OCI-LY1 (cell line): ENCODE data around the gene CD101.
"Not testable (repeated sequence)": the region's sequence is repeated elsewhere in the genome, so short reads cannot be mapped to it uniquely, and the experiment has no call there.

ENCODE experiments used
- H2AFZ ChIP-seq: fragments of 200-600 bp; sonication (generic), shearing (Covaris generic); 2 replicates; pipeline ENCODE4 v1.6.0; 2014; ENCODE audit warnings: antibody characterized with exemption, mild to moderate bottlenecking, low read length
- H3F3A ChIP-seq: fragments of 200-600 bp; sonication (generic), shearing (Covaris generic); 2 replicates; pipeline ENCODE4 v1.6.0; 2014; ENCODE audit warnings: mild to moderate bottlenecking, antibody characterized with exemption, low read length, moderate library complexity; ENCODE audit not compliant: insufficient read depth
- H3K27ac ChIP-seq: fragments of 200-600 bp; sonication (generic); 2 replicates; pipeline ENCODE4 v1.5.1; 2014; ENCODE audit warnings: low read length, mixed run types, mild to moderate bottlenecking, low read depth; ENCODE audit not compliant: poor library complexity, severe bottlenecking
- H3K27me3 ChIP-seq: fragments of 200-600 bp; sonication (generic); 2 replicates; pipeline ENCODE4 v1.6.0; 2014; ENCODE audit warnings: antibody characterized with exemption, mild to moderate bottlenecking, low read length, moderate library complexity; ENCODE audit not compliant: insufficient read depth
- H3K36me3 ChIP-seq: fragments of 200-600 bp; sonication (generic); 2 replicates; pipeline ENCODE4 v1.6.1; 2014; ENCODE audit warnings: mild to moderate bottlenecking, antibody characterized with exemption, low read length, moderate library complexity, mixed read lengths; ENCODE audit not compliant: insufficient read depth
- H3K4me1 ChIP-seq: fragments of 200-600 bp; sonication (generic); 2 replicates; pipeline ENCODE4 v1.5.1; 2014; ENCODE audit warnings: mild to moderate bottlenecking, low read length, moderate library complexity; ENCODE audit not compliant: insufficient read depth, severe bottlenecking
- H3K4me2 ChIP-seq: fragments of 200-600 bp; sonication (generic), shearing (Covaris generic); 2 replicates; pipeline ENCODE4 v1.6.1; 2014; ENCODE audit warnings: low read length
- H3K4me3 ChIP-seq: fragments of 200-600 bp; sonication (generic); 2 replicates; pipeline ENCODE4 v1.5.1; 2014; ENCODE audit warnings: low read length, low read depth, mild to moderate bottlenecking, mixed read lengths; ENCODE audit not compliant: poor library complexity, severe bottlenecking
- H3K79me2 ChIP-seq: fragments of 200-600 bp; shearing (Covaris generic); 2 replicates; pipeline ENCODE4 v1.6.1; 2016; ENCODE audit warnings: mixed run types, low read length, mixed read lengths; ENCODE audit not compliant: insufficient read depth
- H3K9ac ChIP-seq: fragments of 200-600 bp; sonication (generic), shearing (Covaris generic); 2 replicates; pipeline ENCODE4 v1.6.1; 2014; ENCODE audit warnings: mild to moderate bottlenecking, low read length, mixed read lengths
- H3K9me2 ChIP-seq: fragments of 200-600 bp; sonication (generic), shearing (Covaris generic); 2 replicates; pipeline ENCODE4 v1.6.1; 2014; ENCODE audit warnings: low read depth, mild to moderate bottlenecking, low read length, mixed read lengths
- H3K9me3 ChIP-seq: fragments of 200-600 bp; shearing (Covaris generic); 2 replicates; pipeline ENCODE4 v1.6.1; 2014; ENCODE audit warnings: low read length, mixed read lengths
- H4K20me1 ChIP-seq: fragments of 200-600 bp; sonication (generic), shearing (Covaris generic); 2 replicates; pipeline ENCODE4 v1.6.0; 2016; ENCODE audit warnings: mild to moderate bottlenecking, low read length; ENCODE audit not compliant: insufficient read depth
- CTCF ChIP-seq: fragments of 200-600 bp; sonication (generic), shearing (Covaris generic); IDR thresholded peaks from 2 replicates; pipeline ENCODE4 v1.5.1; 2017; ENCODE audit warnings: mild to moderate bottlenecking, antibody characterized with exemption, low read length, moderate library complexity, mixed read lengths
- EZH2 ChIP-seq: fragments of 200-600 bp; sonication (generic), shearing (Covaris generic); IDR thresholded peaks from 2 replicates; pipeline ENCODE4 v1.8.0; 2017; ENCODE audit warnings: borderline replicate concordance, mixed run types, mild to moderate bottlenecking, antibody characterized with exemption, low read length, moderate library complexity, mixed read lengths

CD101 gene

DNA sequence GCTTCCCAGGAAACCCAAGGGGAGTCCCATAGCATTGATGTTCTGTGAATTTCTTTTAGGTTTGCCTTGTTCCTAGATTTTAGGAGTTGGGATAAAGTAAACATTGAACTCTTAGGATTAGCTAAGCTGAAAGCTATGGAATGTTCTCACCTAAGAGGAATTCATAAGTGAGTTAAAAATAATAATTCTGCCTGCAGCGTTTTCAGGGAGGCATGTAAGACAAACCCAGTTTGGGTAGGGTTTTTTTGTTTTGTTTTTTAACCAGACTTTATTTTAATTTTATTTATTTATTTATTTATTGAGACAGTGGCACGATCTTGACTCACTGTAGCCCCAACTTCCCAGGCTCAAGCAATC, 28.9 kb upstream of the CD101 start:
- Histone ChIP-seq H3K9me3 (no peaks in the 10 kb centered on the region), H3K4me1 (no peaks in the 10 kb centered on the region)

GRCh38 chr1:116980309-116980708, 21.3 kb upstream of the CD101 start:
- not testable (repeated sequence) for H4K20me1 ChIP-seq, H3K36me3 ChIP-seq, H3K27me3 ChIP-seq, H2AFZ ChIP-seq, H3K79me2 ChIP-seq, H3K9me3 ChIP-seq, H3K4me3 ChIP-seq, H3F3A ChIP-seq, H3K9me2 ChIP-seq, H3K4me1 ChIP-seq, H3K9ac ChIP-seq, H3K4me2 ChIP-seq, H3K27ac ChIP-seq

More for the DNA sequence above, 28.9 kb upstream of the CD101 start:
- no peak overlapping the region for H3K4me3 ChIP-seq
- no peaks in the 10 kb centered on the region for H3F3A ChIP-seq
- no peak overlapping the region for H3K4me2 ChIP-seq
- H3K9ac ChIP-seq, result no peak overlapping the region
- H3K9me2 ChIP-seq, result no peaks in the 10 kb centered on the region
- H3K27ac ChIP-seq, result no peak overlapping the region
- H4K20me1 ChIP-seq, result no peaks in the 10 kb centered on the region
- H2AFZ ChIP-seq, result no peak overlapping the region
- H3K79me2 ChIP-seq, result no peaks in the 10 kb centered on the region
- TF ChIP-seq CTCF, result no peak
- TF ChIP-seq EZH2, result no peak
- no peaks in the 10 kb centered on the region for H3K27me3 ChIP-seq
- H3K36me3 ChIP-seq, result no peaks in the 10 kb centered on the region

DNA sequence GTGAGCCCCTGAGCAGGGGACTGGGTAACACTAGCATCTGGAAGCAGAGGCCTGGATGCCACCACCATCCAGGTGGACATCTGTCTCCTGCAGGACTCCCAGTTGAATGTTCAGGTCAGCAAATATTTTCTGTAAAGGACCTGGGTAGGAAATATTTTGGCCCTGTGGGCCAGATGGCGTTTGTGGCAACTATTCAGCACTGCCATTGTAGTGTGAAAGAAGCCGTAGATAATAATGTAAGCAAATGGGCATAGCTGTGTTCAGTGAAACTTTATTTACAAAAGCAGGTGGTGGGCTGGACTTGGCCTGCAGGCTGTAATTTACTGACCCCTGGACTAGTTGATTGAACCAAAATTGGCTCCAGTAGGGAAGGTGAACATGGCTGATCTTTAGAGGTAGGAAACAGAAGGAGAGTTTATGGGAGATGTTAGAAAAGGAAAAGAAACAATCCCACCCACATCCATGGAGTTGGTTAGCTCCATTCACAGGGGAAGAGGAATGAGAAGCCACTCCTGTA, 20.0 kb upstream of the CD101 start:
- TF ChIP-seq CTCF (no peak), EZH2 (no peak)
- Histone ChIP-seq H3K4me1 (no peaks in the 10 kb centered on the region), H3K4me2 (no peak overlapping the region), H3K36me3 (no peaks in the 10 kb centered on the region), H3K27ac (no peak overlapping the region), H3K9me3 (no peaks in the 10 kb centered on the region), H3K9ac (no peak overlapping the region), H3K4me3 (no peak overlapping the region), H3F3A (no peaks in the 10 kb centered on the region), H4K20me1 (no peaks in the 10 kb centered on the region), H3K9me2 (no peaks in the 10 kb centered on the region), H3K27me3 (no peaks in the 10 kb centered on the region; the same call in 1 of the 2 replicates), H2AFZ (no peak overlapping the region), H3K79me2 (no peaks in the 10 kb centered on the region)

DNA sequence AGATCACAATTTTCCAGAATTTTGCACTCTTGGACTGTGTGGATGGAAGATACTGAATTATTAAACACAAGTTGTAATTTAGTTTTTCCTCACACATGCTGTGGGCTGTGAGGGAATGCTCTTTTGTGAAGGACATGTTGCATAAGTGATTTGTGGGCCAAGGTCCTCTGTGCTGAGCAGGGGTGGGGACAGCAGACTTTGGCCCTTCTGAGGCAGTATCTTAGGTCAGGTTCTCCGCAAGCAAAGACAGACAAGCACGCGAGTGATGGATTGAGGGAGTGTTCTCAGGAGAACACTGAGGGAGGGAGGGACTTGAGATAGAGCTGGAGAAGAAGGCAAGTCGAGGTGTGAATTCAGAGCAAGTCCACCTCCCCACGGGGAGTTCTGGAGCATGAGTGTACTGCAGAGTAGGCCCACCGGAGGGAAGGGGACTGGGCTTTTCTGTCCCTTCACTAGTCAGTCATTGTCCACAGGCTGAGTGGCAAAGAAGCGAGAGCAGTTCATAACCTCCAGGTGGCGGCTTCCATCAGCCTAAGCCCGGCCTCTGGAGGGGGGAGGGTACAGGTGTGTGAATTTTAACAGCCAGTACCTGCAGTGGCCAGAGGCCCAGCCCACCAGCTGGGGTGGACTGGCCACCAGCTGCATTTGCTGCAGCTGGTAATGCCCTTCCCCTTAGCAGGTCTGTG, 19.1 kb upstream of the CD101 start:
- Histone ChIP-seq H3K27ac (no peak overlapping the region), H4K20me1 (no peaks in the 10 kb centered on the region), H3K36me3 (no peaks in the 10 kb centered on the region), H3K4me2 (no peak overlapping the region), H3K27me3 (no peaks in the 10 kb centered on the region; the same call in 1 of the 2 replicates), H2AFZ (no peak overlapping the region), H3K4me3 (no peak overlapping the region), H3K9me2 (no peaks in the 10 kb centered on the region), H3K9me3 (no peaks in the 10 kb centered on the region), H3K9ac (no peak overlapping the region), H3F3A (no peaks in the 10 kb centered on the region), H3K79me2 (no peaks in the 10 kb centered on the region), H3K4me1 (peaks cover 7% of the 10 kb centered on the region)
- TF ChIP-seq EZH2 (no peak), CTCF (no peak)
